ENCODE results near the gene TNFRSF4.

Gene TNFRSF4

GRCh38 chr1:1232208-1232795 lies 18.3 kb upstream of the TNFRSF4 start, which contains the start of gene B3GALT6:
Gene B3GALT6, plus strand, starts transcription at chr1:1232237. Its CDS starts 42 bp downstream, at chr1:1232279.
- DNase-seq = no peak

- DNase-seq = peak; percentile 76
These were observed 17.7 kb upstream of the TNFRSF4 start, which contains the start of gene SDF4 for GRCh38 chr1:1231400-1232207. Gene SDF4, minus strand, starts transcription at chr1:1232001. Its CDS starts 3,229 bp downstream, at chr1:1228772.

GRCh38 chr1:1230656-1231399 lies 16.9 kb upstream of the TNFRSF4 start:
- DNase-seq = no peak

GRCh38 chr1:1229770-1230169 lies 15.8 kb upstream of the TNFRSF4 start:
- no peak for DNase-seq

- no peak for DNase-seq
These were observed 14.8 kb upstream of the TNFRSF4 start for GRCh38 chr1:1228596-1229321.

GRCh38 chr1:1228187-1228586 lies 14.2 kb upstream of the TNFRSF4 start:
- DNase-seq = no peak

- DNase-seq = no peak
These were observed 13.4 kb upstream of the TNFRSF4 start for GRCh38 chr1:1227386-1227785.

- no peak for DNase-seq
These were observed 12.8 kb upstream of the TNFRSF4 start for GRCh38 chr1:1226566-1227362.

GRCh38 chr1:1225913-1226312 lies 12.0 kb upstream of the TNFRSF4 start:
- DNase-seq = no peak

GRCh38 chr1:1225238-1225845 lies 11.4 kb upstream of the TNFRSF4 start:
- DNase-seq = no peak

GRCh38 chr1:1223891-1224290 lies 9.9 kb upstream of the TNFRSF4 start:
- no peak for DNase-seq

- no peak for DNase-seq
These were observed 9.4 kb upstream of the TNFRSF4 start for GRCh38 chr1:1223321-1223720.

- DNase-seq = no peak
These were observed 8.7 kb upstream of the TNFRSF4 start for GRCh38 chr1:1222575-1223225.

GRCh38 chr1:1221887-1222574 lies 8.1 kb upstream of the TNFRSF4 start:
- no peak for DNase-seq

- DNase-seq = no peak
These were observed 6.2 kb upstream of the TNFRSF4 start for GRCh38 chr1:1220197-1220596.

- no peak for DNase-seq
These were observed 5.4 kb upstream of the TNFRSF4 start for GRCh38 chr1:1219341-1219740.

GRCh38 chr1:1218524-1219200 lies 4.7 kb upstream of the TNFRSF4 start:
- DNase-seq = no peak

- peak; percentile 4 for DNase-seq
These were observed 3.9 kb upstream of the TNFRSF4 start for GRCh38 chr1:1217621-1218523.
